Measurements from ENCODE around the gene BANF2. TPM values are rescaled to one million over a fixed set of nuclear protein-coding genes. Genes with fewer than 3 reads are reported as not detected.
A peak's percentile ranks its signal among the peaks of the same experiment; 100 is the strongest.

The BANF2 gene
- total RNA-seq, 2 donors from 2014 or later = not detected

- H3K27ac ChIP-seq (ENCODE audit: low read depth, low read length) = no peak within 1 kb of the TSS
- peak; percentile 93 for TF ChIP-seq CTCF (conservative IDR thresholded peaks at IDR 0.05)
- H3K36me3 ChIP-seq (ENCODE audit: control insufficient read depth, insufficient read depth, low read length) = peaks cover 26% of the 10 kb centered on the region
- Mint-ChIP-seq H3K36me3 (ENCODE audit: low read depth) (peaks cover 21% of the 10 kb centered on the region), H3K27me3 (ENCODE audit: insufficient read depth) (peaks cover 30% of the 10 kb centered on the region), H3K9me3 (peaks cover 8% of the 10 kb centered on the region), H3K27ac (peak within 1 kb of the TSS; percentile 82), H3K4me3 (peak within 1 kb of the TSS; percentile 85), H3K4me1 (peaks cover 32% of the 10 kb centered on the region)
- H3K27me3 ChIP-seq (ENCODE audit: control insufficient read depth, insufficient read depth, low read length, poor library complexity, severe bottlenecking) = no peaks in the 10 kb centered on the region
- H3K9me3 ChIP-seq (ENCODE audit: control insufficient read depth, low read length) = no peaks in the 10 kb centered on the region
- peaks cover 16% of the 10 kb centered on the region for H3K4me1 ChIP-seq (ENCODE audit: control insufficient read depth, insufficient read depth, low read length)
- WGBS, 2 experiments (ENCODE audit: insufficient coverage in 1 of 2, insufficient read length in 1 of 2) = 0 to 1% methylated on average over 26 to 79 of the region's 79 CpGs
- H3K9ac ChIP-seq (ENCODE audit: extremely low read depth, low read length, poor library complexity, severe bottlenecking) = peak within 1 kb of the TSS; percentile 53
- peak within 1 kb of the TSS; percentile 76 for H3K4me3 ChIP-seq (ENCODE audit: low read length)
- peak; percentile 99 for DNase-seq
Measured at GRCh38 chr20:17682103-17682888, 17.5 kb upstream of the BANF2 start, which contains the start of gene RRBP1. Gene RRBP1 (minus strand): TSS chr20:17682242. CDS start chr20:17660507, 21,735 bp downstream.

GRCh38 chr20:17682889-17683198, 16.9 kb upstream of the BANF2 start:
- H3K27me3 ChIP-seq (ENCODE audit: control insufficient read depth, insufficient read depth, low read length, poor library complexity, severe bottlenecking) = no peaks in the 10 kb centered on the region
- H3K4me3 ChIP-seq (ENCODE audit: low read length) = peak overlapping the region; percentile 76
- Mint-ChIP-seq H3K27ac (peak overlapping the region; percentile 42), H3K9me3 (peaks cover 11% of the 10 kb centered on the region), H3K4me3 (peak overlapping the region; percentile 85), H3K4me1 (peaks cover 30% of the 10 kb centered on the region), H3K27me3 (ENCODE audit: insufficient read depth) (peaks cover 36% of the 10 kb centered on the region), H3K36me3 (ENCODE audit: low read depth) (peaks cover 17% of the 10 kb centered on the region)
- TF ChIP-seq CTCF (conservative IDR thresholded peaks at IDR 0.05) = no peak
- H3K9ac ChIP-seq (ENCODE audit: extremely low read depth, low read length, poor library complexity, severe bottlenecking) = no peak overlapping the region
- peaks cover 20% of the 10 kb centered on the region for H3K36me3 ChIP-seq (ENCODE audit: control insufficient read depth, insufficient read depth, low read length)
- peaks cover 16% of the 10 kb centered on the region for H3K4me1 ChIP-seq (ENCODE audit: control insufficient read depth, insufficient read depth, low read length)
- H3K9me3 ChIP-seq (ENCODE audit: control insufficient read depth, low read length) = no peaks in the 10 kb centered on the region
- no peak for DNase-seq
- H3K27ac ChIP-seq (ENCODE audit: low read depth, low read length) = no peak overlapping the region
- WGBS, 2 experiments (ENCODE audit: insufficient coverage in 1 of 2, insufficient read length in 1 of 2) = 43 to 56% methylated on average over 5 to 10 of the region's 10 CpGs

DNA sequence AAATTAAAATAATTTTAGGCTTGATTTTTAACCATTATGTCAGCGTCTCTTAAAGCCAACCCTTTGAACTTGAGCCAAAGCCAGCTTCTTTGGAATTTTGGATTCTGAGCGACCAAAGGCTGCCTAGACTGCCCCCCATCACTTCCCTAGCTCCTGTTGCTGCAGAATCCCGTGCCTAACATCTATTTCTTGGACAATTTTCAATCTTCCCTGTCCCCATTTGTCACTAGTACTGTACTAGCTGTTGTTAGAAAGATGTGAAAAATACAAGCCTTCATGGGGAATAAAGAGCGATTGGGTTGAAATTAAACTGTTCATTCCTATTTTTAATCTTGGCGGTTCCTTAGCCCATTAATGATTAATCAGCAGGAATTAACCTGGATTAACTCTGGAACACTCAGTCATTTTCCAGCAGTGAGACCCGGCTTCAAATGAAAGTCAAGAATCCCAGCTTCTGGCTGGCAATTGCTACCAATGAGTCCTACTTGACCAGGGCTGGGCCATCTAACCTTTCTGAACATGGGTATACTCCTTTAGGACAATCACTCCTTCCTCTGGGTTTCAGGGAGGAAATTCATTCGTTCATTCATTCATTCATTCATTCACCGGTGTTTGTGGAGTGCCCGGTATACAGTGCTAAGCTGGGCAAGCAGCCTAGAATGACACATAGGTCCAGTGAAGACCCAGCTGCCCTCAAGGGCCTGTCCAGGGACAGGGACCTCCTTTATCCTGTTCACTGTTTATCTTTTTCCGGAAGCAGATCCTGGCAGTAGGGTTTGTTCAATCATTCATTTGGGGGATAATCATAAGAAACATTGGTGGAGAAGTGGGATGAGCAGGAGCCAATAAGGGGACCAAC, 16.3 kb upstream of the BANF2 start:
- TF ChIP-seq CTCF (conservative IDR thresholded peaks at IDR 0.05) = no peak
- H3K9me3 Mint-ChIP-seq = peaks cover 11% of the 10 kb centered on the region
- H3K27me3 Mint-ChIP-seq (ENCODE audit: insufficient read depth) = peaks cover 37% of the 10 kb centered on the region
- H3K9ac ChIP-seq (ENCODE audit: extremely low read depth, low read length, poor library complexity, severe bottlenecking) = no peak overlapping the region
- H3K27ac Mint-ChIP-seq = no peak overlapping the region
- peak overlapping the region; percentile 85 for H3K4me3 Mint-ChIP-seq
- peaks cover 14% of the 10 kb centered on the region for H3K36me3 ChIP-seq (ENCODE audit: control insufficient read depth, insufficient read depth, low read length)
- peak overlapping the region; percentile 76 for H3K4me3 ChIP-seq (ENCODE audit: low read length)
- no peak for DNase-seq
- H3K27me3 ChIP-seq (ENCODE audit: control insufficient read depth, insufficient read depth, low read length, poor library complexity, severe bottlenecking) = no peaks in the 10 kb centered on the region
- 86 to 91% methylated on average over 8 to 10 of the region's 10 CpGs for WGBS, 2 experiments (ENCODE audit: insufficient coverage in 1 of 2, insufficient read length in 1 of 2)
- H3K27ac ChIP-seq (ENCODE audit: low read depth, low read length) = no peak overlapping the region
- H3K9me3 ChIP-seq (ENCODE audit: control insufficient read depth, low read length) = no peaks in the 10 kb centered on the region
- H3K4me1 ChIP-seq (ENCODE audit: control insufficient read depth, insufficient read depth, low read length) = peaks cover 14% of the 10 kb centered on the region
- peaks cover 24% of the 10 kb centered on the region for H3K4me1 Mint-ChIP-seq
- H3K36me3 Mint-ChIP-seq (ENCODE audit: low read depth) = peaks cover 11% of the 10 kb centered on the region

Data from endodermal cell (in vitro differentiated cells).